ENCODE measurements around the gene GATA2. TPM values are rescaled to one million over a fixed set of nuclear protein-coding genes. Genes with fewer than 3 reads are reported as not detected.

GATA2 gene
- total RNA-seq, 1 donor from 2014 or later = 68.3 TPM

DNA sequence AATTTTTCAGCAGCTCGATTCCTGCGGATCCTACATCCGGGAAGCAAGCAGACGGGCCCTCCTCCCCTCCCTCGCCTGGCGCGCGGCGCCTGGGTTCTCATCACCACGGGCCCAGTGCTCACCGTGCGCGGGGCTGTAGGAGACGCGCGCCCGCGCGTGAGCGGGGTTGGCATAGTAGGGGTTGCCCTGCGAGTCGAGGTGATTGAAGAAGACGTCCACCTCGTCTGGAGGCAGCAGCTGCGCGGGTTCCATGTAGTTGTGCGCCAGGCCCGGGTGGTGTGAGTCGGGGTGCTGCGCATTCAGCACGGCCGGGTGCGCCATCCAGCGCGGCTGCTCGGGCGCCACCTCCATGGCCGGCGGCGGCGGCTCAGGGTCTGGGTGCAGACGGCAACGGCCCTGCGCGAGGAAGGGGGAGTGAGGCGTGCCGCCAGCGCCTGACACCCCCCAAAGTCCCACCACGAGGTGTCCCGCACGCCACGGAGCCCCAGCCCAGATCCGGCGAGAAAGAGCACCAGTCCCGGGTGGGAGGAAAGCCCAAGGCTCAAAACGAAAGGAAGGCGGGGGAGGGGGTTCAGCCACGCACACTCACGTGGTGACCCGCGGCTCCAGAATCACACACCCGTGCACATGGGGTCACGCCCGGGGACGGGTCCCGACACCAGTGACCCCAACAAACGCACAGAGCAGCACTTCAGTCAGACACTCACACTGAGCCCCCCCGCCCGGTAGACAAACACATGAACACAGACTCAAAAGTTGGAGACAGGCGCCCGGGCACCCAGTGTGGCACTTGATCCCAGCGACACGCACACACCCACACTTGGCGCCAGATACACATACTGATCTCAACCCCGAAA is 6.1 kb downstream of the GATA2 start:
- TF ChIP-seq CTCF (IDR thresholded peaks at IDR 0.05) = no peak
- Histone ChIP-seq H3K9me3 (no peaks in the 10 kb centered on the region), H3K4me3 (peak overlapping the region; percentile 65), H3K27ac (peak overlapping the region; percentile 89), H3K36me3 (no peaks in the 10 kb centered on the region), H3K4me1 (peaks cover 59% of the 10 kb centered on the region), H3K27me3 (ENCODE audit: low read depth) (peaks cover 100% of the 10 kb centered on the region)
- intact Hi-C loops (cut with DNase I) = no loop called here
- ATAC-seq (no peak), DNase-seq (peak; percentile 46)

DNA sequence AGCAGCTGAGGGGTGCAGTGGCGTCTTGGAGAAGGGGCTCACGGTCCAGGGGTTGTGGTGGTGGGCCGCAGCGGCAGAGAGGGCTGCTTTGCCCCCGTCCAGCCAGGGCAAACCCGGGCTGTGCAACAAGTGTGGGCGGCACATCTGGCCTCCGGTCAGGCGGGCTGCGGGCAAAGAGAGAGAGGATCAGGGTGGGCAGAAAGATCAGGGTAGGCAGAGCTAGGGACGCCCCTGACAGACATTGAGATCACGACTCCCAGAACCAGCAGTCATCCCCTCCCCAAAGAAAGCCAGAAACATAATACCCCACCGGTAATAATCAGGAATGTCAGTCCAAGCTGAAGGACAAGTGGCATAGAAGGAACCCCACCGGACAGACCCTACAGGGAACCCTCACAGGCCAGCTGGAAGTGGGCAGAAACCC is 6.8 kb downstream of the GATA2 start:
- Histone ChIP-seq H3K4me3 (peak overlapping the region; percentile 65), H3K36me3 (no peaks in the 10 kb centered on the region), H3K9me3 (no peaks in the 10 kb centered on the region), H3K4me1 (peaks cover 60% of the 10 kb centered on the region), H3K27ac (peak overlapping the region; percentile 89), H3K27me3 (ENCODE audit: low read depth) (peaks cover 100% of the 10 kb centered on the region)
- no peak for TF ChIP-seq CTCF (IDR thresholded peaks at IDR 0.05)
- intact Hi-C loops (cut with DNase I) = no loop called here
- ATAC-seq (no peak), DNase-seq (no peak)

DNA sequence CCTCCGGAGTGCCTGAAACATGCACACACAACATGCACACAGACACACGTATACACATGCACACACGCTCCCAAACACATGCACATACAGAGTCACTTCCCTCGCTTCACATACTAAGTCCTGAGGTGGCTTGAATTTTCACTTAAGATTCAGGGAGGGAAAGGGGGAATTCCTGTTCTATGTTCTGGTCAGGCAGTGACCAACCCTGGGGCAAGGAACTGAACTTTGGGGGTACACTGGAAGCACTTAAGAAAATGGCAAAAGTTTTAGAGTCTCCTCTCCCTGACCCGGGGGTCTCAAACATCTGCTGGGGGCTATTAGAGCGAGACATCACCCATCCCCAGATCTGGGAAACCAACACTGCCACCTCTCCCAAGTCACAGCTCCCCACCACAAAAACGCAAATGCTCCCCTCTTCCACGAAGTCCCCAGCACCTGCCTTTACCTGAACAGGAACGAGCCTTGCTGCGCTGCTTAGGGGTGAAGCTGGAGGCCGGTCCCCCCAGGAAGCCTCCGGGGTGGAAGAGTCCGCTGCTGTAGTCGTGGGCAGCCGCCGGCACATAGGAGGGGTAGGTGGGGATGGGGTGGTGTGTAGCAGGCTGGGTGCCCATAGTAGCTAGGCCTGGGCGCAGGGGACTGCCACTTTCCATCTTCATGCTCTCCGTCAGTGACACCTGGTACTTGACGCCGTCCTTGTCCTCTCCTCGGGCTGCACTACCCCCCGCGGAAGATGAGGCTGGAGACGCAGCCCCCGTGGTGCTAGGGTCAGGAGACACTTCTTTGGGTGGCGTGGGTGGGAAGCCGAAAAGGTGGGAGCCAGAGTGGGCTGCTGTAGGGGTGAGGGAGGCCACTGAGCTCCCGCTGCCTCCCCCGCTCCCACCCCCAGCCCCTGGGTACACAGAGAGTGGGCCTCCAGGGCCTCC is 7.5 kb downstream of the GATA2 start:
- H3K27ac ChIP-seq = peak overlapping the region; percentile 89

DNA sequence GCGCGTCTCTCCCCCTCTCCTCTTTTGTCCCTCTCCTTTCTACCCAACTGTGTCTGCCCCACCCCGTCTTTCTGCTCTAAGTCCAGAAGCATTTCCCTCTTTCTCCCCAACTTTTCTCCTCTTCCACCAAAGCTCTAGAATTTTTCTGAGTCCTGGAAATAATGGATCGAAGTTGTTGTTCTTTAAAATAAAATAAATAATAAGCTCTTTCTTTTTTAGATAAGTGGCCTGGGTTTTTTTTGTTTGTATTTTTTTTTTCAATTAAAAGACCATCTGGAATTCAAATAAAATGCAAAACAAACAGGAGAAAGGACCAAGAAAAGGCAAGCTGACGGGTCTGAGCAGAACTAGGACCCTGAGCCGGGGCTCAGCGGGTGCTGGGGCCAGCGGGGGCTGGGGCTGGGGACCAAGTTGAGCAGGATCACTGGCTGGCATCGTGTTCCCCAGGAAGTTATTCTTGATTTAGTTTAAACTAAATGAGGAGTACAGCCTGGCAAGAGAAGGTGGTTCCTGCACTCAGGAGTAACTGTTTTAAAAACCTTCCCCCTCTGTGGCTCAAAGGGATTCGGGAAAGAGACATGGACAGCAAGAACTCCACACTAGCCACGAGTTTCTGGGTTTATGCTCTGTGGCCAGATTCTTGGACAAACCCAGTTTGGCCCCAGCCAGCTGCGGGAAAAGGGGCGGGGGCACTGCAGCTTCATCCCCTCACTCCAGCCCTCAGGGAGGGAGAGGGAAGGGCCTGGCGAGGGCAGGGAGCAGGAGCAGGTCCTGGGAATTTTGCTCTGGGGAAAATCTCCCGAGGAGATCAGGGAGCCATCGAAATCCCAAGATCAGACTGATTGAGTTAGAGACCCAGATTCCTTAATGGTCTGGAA is 8.4 kb downstream of the GATA2 start:
- no peak for TF ChIP-seq CTCF (IDR thresholded peaks at IDR 0.05)
- H3K27ac ChIP-seq = peak overlapping the region; percentile 89
- no peak for ATAC-seq
- peak overlapping the region; percentile 65 for H3K4me3 ChIP-seq
- intact Hi-C loops (cut with DNase I) = no loop called here
- H3K36me3 ChIP-seq = peaks cover 10% of the 10 kb centered on the region
- peak; percentile 22 for DNase-seq
- no peaks in the 10 kb centered on the region for H3K9me3 ChIP-seq
- H3K4me1 ChIP-seq = peaks cover 57% of the 10 kb centered on the region
- peaks cover 95% of the 10 kb centered on the region for H3K27me3 ChIP-seq (ENCODE audit: low read depth)

More for the DNA sequence above, 7.5 kb downstream of the GATA2 start:
- Histone ChIP-seq H3K4me3 (peak overlapping the region; percentile 65), H3K9me3 (no peaks in the 10 kb centered on the region), H3K36me3 (peaks cover 4% of the 10 kb centered on the region), H3K27me3 (ENCODE audit: low read depth) (peaks cover 100% of the 10 kb centered on the region), H3K4me1 (peaks cover 64% of the 10 kb centered on the region)
- peak; percentile 41 for DNase-seq
- ATAC-seq = no peak
- no peak for TF ChIP-seq CTCF (IDR thresholded peaks at IDR 0.05)
- intact Hi-C loops (cut with DNase I) = no loop called here
